Fibroblast of lung (primary cell): ENCODE measurements around the gene CTNNA2. TPM values are rescaled to one million over a fixed set of nuclear protein-coding genes. Genes with fewer than 3 reads are reported as not detected.

Source experiments
- DNase-seq, 2 donors: peaks; one replicate each; pipeline versions ENCODE4 v3.0.0 to v3.0.0-alpha.2; 2010; ENCODE audit warnings: low read depth in 2 of 2
- H2AFZ ChIP-seq: 2 replicates; pipeline ENCODE4 v1.5.1; 2012; ENCODE audit warnings: low read length, control low read depth, inconsistent platforms
- H3K27ac ChIP-seq: 2 replicates; pipeline ENCODE4 v1.5.1; 2011; ENCODE audit warnings: low read length, control low read depth; ENCODE audit not compliant: insufficient read depth
- H3K27me3 ChIP-seq: 2 replicates; pipeline ENCODE4 v1.5.1; 2011; ENCODE audit warnings: mild to moderate bottlenecking, low read length; ENCODE audit not compliant: control insufficient read depth, insufficient read depth
- H3K36me3 ChIP-seq: 2 replicates; pipeline ENCODE4 v1.5.1; 2011; ENCODE audit warnings: low read length; ENCODE audit not compliant: control insufficient read depth, insufficient read depth
- H3K4me1 ChIP-seq: 2 replicates; pipeline ENCODE4 v1.5.1; 2011; ENCODE audit warnings: low read length; ENCODE audit not compliant: control insufficient read depth, insufficient read depth; ENCODE audit errors: extremely low read depth
- H3K4me2 ChIP-seq: 2 replicates; pipeline ENCODE4 v1.5.1; 2011; ENCODE audit warnings: low read length, control low read depth; ENCODE audit not compliant: insufficient read depth; ENCODE audit errors: extremely low read depth
- H3K4me3 ChIP-seq, 4 experiments: fragments of 200-600 bp in 1 of 4; sonication (generic) in 1 of 4; replicated peaks in 1 of 4; 2 replicates each; pipeline ENCODE4 v1.5.1; 2011 to 2016; ENCODE audit warnings: low read length in 4 of 4, low read depth in 3 of 4, mild to moderate bottlenecking in 3 of 4, control low read depth in 2 of 4, inconsistent platforms in 1 of 4, mixed read lengths in 1 of 4; ENCODE audit not compliant: insufficient read depth in 1 of 4; ENCODE audit errors: control extremely low read depth in 1 of 4
- H3K79me2 ChIP-seq: 2 replicates; pipeline ENCODE4 v1.5.1; 2012; ENCODE audit warnings: mild to moderate bottlenecking, low read length, inconsistent platforms; ENCODE audit not compliant: control insufficient read depth, insufficient read depth
- H3K9ac ChIP-seq: 2 replicates; pipeline ENCODE4 v1.5.1; 2011; ENCODE audit warnings: mild to moderate bottlenecking, low read length, control low read depth; ENCODE audit not compliant: insufficient read depth
- H3K9me3 ChIP-seq: 2 replicates; pipeline ENCODE4 v1.5.1; 2012; ENCODE audit warnings: low read depth, low read length; ENCODE audit not compliant: control insufficient read depth, insufficient read depth
- H4K20me1 ChIP-seq: 2 replicates; pipeline ENCODE4 v1.5.1; 2011; ENCODE audit warnings: low read length; ENCODE audit not compliant: control insufficient read depth, insufficient read depth; ENCODE audit errors: extremely low read depth
- EZH2 ChIP-seq: IDR thresholded peaks from 2 replicates; pipeline ENCODE4 v1.5.1; 2012; ENCODE audit warnings: low read length, control low read depth, mild to moderate bottlenecking; ENCODE audit errors: missing control alignments
- polyA plus RNA-seq, 2 donors: library from polyadenylated mRNA; depleted of rRNA in 1 of 2; stranded (reverse) in 1 of 2; unstranded in 1 of 2; fragments of >200 nt; gene quantifications; 2 replicates each; pipeline ENCODE4 v1.2.1, GENCODE V29; 2011 to 2012; ENCODE audit warnings: missing spikeins in 1 of 2
- total RNA-seq: library from RNA; depleted of rRNA; stranded (reverse); fragments of >200 nt; gene quantifications from 2 replicates; pipeline ENCODE4 v1.2.1, GENCODE V29; 2014
- TF ChIP-seq, protein P1 (sequence below), 2 donors: IDR thresholded peaks in 1 of 2; conservative IDR thresholded peaks in 1 of 2; 1 replicate in 1 of 2; 2 replicates in 1 of 2; pipeline ENCODE4 v1.5.1; 2011 to 2012; ENCODE audit warnings: low read length in 2 of 2, control low read depth in 1 of 2, inconsistent platforms in 1 of 2, low read depth in 1 of 2, mild to moderate bottlenecking in 1 of 2

Gene CTNNA2
- total and polyA plus RNA-seq, 2 donors (not counting 1 experiment from before 2014, with no cell fraction given): not detected

DNA sequence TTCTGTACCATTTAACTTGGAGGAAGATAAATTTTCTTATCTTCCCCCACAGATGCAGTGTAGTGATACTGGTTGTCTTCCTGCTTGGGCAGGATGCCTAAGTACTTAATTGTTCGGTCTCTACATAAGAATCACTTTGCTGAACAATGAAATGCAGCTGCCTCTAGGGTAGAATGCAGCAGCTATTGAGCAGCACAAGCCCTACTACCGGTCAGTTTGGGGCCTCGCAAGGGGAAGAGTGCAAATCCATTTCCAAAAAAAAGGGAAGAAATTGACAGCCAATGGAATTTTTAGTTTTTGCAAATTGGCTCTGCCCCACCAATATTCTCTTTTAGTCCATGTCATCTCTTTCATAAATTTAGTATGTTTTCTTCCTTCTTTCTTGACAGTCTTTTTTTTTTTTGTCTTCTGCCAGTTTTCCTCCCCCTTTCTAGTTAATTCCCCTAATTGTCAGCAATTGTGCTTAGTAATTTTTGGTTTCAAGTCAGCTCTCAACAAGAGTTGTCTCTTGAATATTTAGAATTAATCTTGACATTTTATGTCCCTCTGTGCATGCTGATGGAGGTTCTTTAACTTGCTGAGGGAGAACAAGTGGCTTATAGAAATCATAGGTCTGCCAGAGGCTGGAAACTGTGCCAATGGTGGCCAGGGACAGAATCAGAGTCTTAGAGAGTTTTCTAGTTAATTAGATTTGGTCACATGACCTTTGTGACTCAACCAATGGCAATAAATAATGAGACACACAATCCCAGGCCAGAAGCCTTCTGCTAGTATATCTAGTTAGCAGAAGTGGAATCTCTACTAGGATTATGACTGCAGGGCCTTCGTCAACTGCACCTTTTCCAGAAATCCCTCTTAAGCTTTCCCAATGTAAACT, 270.0 kb downstream of the CTNNA2 start:
- H3K4me1 ChIP-seq: no peaks in the 10 kb centered on the region

DNA sequence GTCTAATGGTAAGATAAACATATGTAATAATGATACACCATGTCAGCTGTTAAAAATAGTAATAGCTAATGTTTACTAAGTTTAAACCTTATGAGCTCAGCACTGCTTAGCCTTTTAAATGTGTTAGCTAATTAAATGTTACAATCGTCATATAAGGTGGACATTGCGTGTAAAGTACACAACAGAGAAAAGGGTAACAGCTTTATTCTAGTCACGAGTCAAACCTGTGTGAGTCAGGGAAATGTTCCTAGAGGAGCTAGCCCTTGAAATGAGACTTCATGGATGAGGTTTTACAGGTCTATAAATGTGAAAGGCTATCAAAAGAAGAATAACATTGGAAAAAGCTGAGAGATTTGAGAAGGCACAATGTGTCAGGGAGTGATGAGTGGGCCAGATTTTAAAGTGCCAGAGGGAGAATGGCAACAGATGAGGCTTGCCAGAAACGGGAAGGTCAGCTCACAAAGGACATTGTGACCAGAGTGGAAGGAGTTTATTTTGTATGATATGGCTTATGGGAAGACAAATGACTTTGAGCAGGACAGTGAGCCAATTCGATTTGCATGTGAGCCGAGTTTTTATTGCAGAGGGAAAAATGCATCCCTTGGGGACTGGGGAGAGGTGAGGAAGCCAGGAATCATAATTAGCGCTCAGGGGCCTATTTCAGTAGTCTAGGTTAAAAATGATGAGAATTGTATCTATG, 276.3 kb downstream of the CTNNA2 start:
- no peaks in the 10 kb centered on the region for H3K79me2 ChIP-seq
- no peaks in the 10 kb centered on the region for H3K4me1 ChIP-seq
- H3K27me3 ChIP-seq: no peaks in the 10 kb centered on the region
- no peak overlapping the region for H2AFZ ChIP-seq
- H3K9me3 ChIP-seq: no peaks in the 10 kb centered on the region
- no peaks in the 10 kb centered on the region for H4K20me1 ChIP-seq
- no peak overlapping the region for H3K9ac ChIP-seq
- H3K4me3 ChIP-seq: no peak overlapping the region
- H3K36me3 ChIP-seq: no peaks in the 10 kb centered on the region
- no peak for TF ChIP-seq EZH2
- TF ChIP-seq, protein P1, sequence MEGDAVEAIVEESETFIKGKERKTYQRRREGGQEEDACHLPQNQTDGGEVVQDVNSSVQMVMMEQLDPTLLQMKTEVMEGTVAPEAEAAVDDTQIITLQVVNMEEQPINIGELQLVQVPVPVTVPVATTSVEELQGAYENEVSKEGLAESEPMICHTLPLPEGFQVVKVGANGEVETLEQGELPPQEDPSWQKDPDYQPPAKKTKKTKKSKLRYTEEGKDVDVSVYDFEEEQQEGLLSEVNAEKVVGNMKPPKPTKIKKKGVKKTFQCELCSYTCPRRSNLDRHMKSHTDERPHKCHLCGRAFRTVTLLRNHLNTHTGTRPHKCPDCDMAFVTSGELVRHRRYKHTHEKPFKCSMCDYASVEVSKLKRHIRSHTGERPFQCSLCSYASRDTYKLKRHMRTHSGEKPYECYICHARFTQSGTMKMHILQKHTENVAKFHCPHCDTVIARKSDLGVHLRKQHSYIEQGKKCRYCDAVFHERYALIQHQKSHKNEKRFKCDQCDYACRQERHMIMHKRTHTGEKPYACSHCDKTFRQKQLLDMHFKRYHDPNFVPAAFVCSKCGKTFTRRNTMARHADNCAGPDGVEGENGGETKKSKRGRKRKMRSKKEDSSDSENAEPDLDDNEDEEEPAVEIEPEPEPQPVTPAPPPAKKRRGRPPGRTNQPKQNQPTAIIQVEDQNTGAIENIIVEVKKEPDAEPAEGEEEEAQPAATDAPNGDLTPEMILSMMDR (conservative IDR thresholded peaks at IDR 0.05 in 1 of 2, IDR thresholded peaks at IDR 0.05 in 1 of 2; ENCODE audit: low read depth in 1 of 2, low read length in 2 of 2): no peak
- DNase-seq: no peak
- no peak overlapping the region for H3K4me2 ChIP-seq
- H3K27ac ChIP-seq: no peak overlapping the region

More for the DNA sequence above, 270.0 kb downstream of the CTNNA2 start:
- no peak overlapping the region for H3K4me3 ChIP-seq
- TF ChIP-seq EZH2: no peak
- TF ChIP-seq, protein P1 (conservative IDR thresholded peaks at IDR 0.05 in 1 of 2, IDR thresholded peaks at IDR 0.05 in 1 of 2; ENCODE audit: low read depth in 1 of 2, low read length in 2 of 2): no peak
- no peaks in the 10 kb centered on the region for H3K79me2 ChIP-seq
- no peaks in the 10 kb centered on the region for H3K36me3 ChIP-seq
- no peak for DNase-seq
- no peaks in the 10 kb centered on the region for H3K27me3 ChIP-seq
- H3K4me2 ChIP-seq: no peak overlapping the region
- H3K9ac ChIP-seq: no peak overlapping the region
- H3K27ac ChIP-seq: no peak overlapping the region
- no peaks in the 10 kb centered on the region for H4K20me1 ChIP-seq
- no peaks in the 10 kb centered on the region for H3K9me3 ChIP-seq
- no peak overlapping the region for H2AFZ ChIP-seq

DNA sequence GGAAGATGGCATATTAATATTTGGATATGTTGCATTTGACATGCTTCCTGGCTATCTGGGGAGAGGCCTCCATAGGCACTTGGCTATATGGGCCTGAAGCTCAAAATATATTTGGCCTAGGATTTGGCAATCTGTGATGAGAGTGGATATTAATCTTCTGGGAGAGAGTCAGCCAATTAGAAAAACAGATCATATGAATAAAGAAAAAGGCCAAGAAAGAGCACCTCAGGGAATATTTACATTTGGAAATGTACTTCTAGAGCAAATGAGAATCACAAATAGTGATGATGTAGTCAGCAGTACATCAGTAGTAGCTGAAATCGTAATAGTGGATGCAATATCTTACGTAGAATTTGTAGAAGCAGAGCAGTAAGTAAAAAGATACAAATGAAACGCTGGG, 277.0 kb downstream of the CTNNA2 start:
- no peaks in the 10 kb centered on the region for H3K4me1 ChIP-seq
- no peaks in the 10 kb centered on the region for H4K20me1 ChIP-seq
- no peaks in the 10 kb centered on the region for H3K27me3 ChIP-seq
- DNase-seq: no peak
- no peak overlapping the region for H3K4me3 ChIP-seq
- no peaks in the 10 kb centered on the region for H3K36me3 ChIP-seq
- H3K9me3 ChIP-seq: no peaks in the 10 kb centered on the region
- H3K79me2 ChIP-seq: no peaks in the 10 kb centered on the region
- H3K27ac ChIP-seq: no peak overlapping the region
- H3K9ac ChIP-seq: no peak overlapping the region
- TF ChIP-seq, protein P1 (conservative IDR thresholded peaks at IDR 0.05 in 1 of 2, IDR thresholded peaks at IDR 0.05 in 1 of 2; ENCODE audit: low read depth in 1 of 2, low read length in 2 of 2): no peak
- no peak for TF ChIP-seq EZH2
- no peak overlapping the region for H2AFZ ChIP-seq
- H3K4me2 ChIP-seq: no peak overlapping the region
